ENCODE measurements around the gene SSX2IP. TPM values are rescaled to one million over a fixed set of nuclear protein-coding genes. Genes with fewer than 3 reads are reported as not detected.

The SSX2IP gene
- total and polyA plus RNA-seq, 9 of the 15 experiments (the other 6 are each of a cell fraction or from before 2014, with no cell fraction given): 20.6 to 96.7 (median 61.7) TPM

- TF ChIP-seq FIP1L1 (IDR thresholded peaks at IDR 0.05; ENCODE audit: low read depth, low read length, poor library complexity, severe bottlenecking): no peak
- no peak for TF ChIP-seq ZBTB2 (IDR thresholded peaks at IDR 0.05)
- 0 out of 2 replicates have a peak, but pooled peaks have one; percentile 30 for TF ChIP-seq C11orf30 (IDR thresholded peaks at IDR 0.05; ENCODE audit: low read depth)
- TF ChIP-seq MED1 (CRISPR knock-in tag; IDR thresholded peaks at IDR 0.05; ENCODE audit: borderline replicate concordance): no peak
- TF ChIP-seq REST (IDR thresholded peaks at IDR 0.05; ENCODE audit: borderline replicate concordance): no peak
- TF ChIP-seq REST (CRISPR knock-in tag; IDR thresholded peaks at IDR 0.05; ENCODE audit: low read depth): no peak
- no peak for TF ChIP-seq ETS1 (conservative IDR thresholded peaks at IDR 0.05; ENCODE audit: control insufficient read depth, low read depth, low read length)
- TF ChIP-seq ZNF263 (CRISPR knock-in tag; IDR thresholded peaks at IDR 0.05; ENCODE audit: borderline replicate concordance): no peak
- TF ChIP-seq POLR3G (IDR thresholded peaks at IDR 0.05; ENCODE audit: extremely low read depth, insufficient read length, insufficient replicate concordance): no peak
- TF ChIP-seq PHTF2 (CRISPR knock-in tag; IDR thresholded peaks at IDR 0.05): no peak
- no peak for TF ChIP-seq PHB (CRISPR knock-in tag; IDR thresholded peaks at IDR 0.05)
- TF ChIP-seq CREB5 (CRISPR knock-in tag; IDR thresholded peaks at IDR 0.05): no peak
- TF ChIP-seq NFE2 (IDR thresholded peaks at IDR 0.05; ENCODE audit: low read depth): peak; percentile 32; the same call in 1 of the 2 replicates
- TF ChIP-seq CCAR2 (IDR thresholded peaks at IDR 0.05; ENCODE audit: low read depth, low read length): no peak
- TF ChIP-seq ZNF76 (CRISPR knock-in tag; IDR thresholded peaks at IDR 0.05; ENCODE audit: borderline replicate concordance): no peak
- TF ChIP-seq L3MBTL2 (IDR thresholded peaks at IDR 0.05): no peak
- peak; percentile 15; the same call in 1 of the 2 replicates for TF ChIP-seq ZNF316 (IDR thresholded peaks at IDR 0.05)
These were observed 57.4 kb downstream of the SSX2IP start (continued) for GRCh38 chr1:84632673-84633434.

Measured in K562 (cell line).